ENCODE results near the gene DEF6. TPM values are rescaled to one million over a fixed set of nuclear protein-coding genes. Genes with fewer than 3 reads are reported as not detected.
"Not testable (repeated sequence)": the region's sequence is repeated elsewhere in the genome, so short reads cannot be mapped to it uniquely, and the experiment has no call there.

The DEF6 gene
- total RNA-seq, 2 experiments from 2014 or later: 153 to 194 TPM

DNA sequence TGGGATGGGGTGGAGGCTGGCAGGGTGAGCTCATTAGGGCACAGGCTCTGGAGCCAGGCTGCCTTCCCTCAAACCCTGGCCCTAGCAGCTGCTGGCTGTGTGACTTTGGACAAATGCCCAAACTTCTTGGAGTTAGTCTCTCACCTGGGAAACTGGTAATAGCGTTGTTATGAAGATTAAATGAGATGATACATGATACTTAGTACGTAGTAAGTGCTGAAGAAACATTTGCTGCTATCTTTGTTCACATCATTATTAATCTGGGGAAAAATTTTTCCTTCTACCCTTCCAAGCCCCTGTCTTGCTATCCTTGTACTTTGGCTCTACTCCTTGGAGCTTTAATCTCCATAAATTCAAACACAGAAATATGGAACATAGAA, 22.4 kb downstream of the DEF6 start:
- no peaks in the 10 kb centered on the region for H3K9me3 Mint-ChIP-seq (ENCODE audit: low read depth)
- H3K4me3 Mint-ChIP-seq: no peak overlapping the region
- CTCF ChIA-PET: interaction anchor here (0.9 to 3.5 kb wide), 3 partner anchors 20 to 23 kb away, joined by 3 to 19 read pairs (median 3); partner anchors contain the start of gene DEF6
- ATAC-seq (no peak), DNase-seq (no peak)
- H3K36me3 Mint-ChIP-seq: peaks cover 72% of the 10 kb centered on the region
- no peak overlapping the region for H3K27ac Mint-ChIP-seq
- H3K27me3 Mint-ChIP-seq: no peaks in the 10 kb centered on the region
- H3K4me1 Mint-ChIP-seq: peaks cover 11% of the 10 kb centered on the region

DNA sequence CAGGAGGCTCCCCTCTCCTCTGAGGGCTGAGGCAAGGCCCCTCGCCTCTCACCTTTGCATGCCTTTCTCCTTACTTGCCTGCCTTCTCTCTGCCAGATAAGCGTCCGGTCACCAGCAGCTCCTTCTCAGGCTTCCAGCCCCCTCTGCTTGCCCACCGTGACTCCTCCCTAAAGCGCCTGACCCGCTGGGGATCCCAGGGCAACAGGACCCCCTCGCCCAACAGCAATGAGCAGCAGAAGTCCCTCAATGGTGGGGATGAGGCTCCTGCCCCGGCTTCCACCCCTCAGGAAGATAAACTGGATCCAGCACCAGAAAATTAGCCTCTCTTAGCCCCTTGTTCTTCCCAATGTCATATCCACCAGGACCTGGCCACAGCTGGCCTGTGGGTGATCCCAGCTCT, 23.5 kb downstream of the DEF6 start:
- H3K27ac Mint-ChIP-seq: no peak overlapping the region
- H3K4me3 Mint-ChIP-seq: no peak overlapping the region
- no peaks in the 10 kb centered on the region for H3K9me3 Mint-ChIP-seq (ENCODE audit: low read depth)
- CTCF ChIA-PET: interaction anchor here (1.8 kb wide), 1 partner anchor 21 kb away, joined by 4 read pairs; the partner anchor contains the start of gene PPARD
- H3K4me1 Mint-ChIP-seq: peaks cover 9% of the 10 kb centered on the region
- ATAC-seq (no peak), DNase-seq (no peak)
- H3K36me3 Mint-ChIP-seq: peaks cover 71% of the 10 kb centered on the region
- no peaks in the 10 kb centered on the region for H3K27me3 Mint-ChIP-seq

DNA sequence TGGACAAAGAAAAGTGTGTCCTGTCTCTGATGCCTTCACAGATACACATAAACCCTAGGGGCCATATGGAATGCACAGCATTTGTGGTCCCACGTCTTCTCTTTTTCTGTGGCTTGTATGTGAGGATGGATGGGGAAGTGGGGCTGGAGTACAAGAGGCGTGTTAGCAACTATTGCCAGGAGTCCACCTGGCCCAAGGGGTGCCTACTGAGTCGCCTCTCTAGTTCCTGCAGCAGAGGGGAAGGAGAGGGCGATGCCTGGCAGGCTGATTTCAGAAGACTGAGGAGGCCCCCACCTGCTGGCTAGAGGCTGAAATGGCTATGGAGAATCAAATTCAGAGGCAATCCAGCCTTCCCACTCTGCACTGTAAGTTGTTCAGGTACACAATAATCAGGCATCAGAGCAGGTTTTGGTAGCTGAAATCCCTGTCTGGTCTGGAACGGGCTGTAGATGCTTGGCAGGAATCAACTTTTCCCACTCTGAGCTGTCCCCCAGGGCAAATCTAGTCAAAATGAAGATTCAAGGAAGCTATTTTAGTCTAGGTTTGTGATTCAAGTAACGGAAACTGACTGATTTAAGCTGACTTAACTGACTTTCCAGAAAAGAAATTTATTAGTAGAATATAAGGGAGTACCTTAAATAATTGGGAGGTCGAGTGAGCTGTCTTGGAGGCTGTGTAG, 29.9 kb downstream of the DEF6 start:
- no peak overlapping the region for H3K4me3 Mint-ChIP-seq
- H3K4me1 Mint-ChIP-seq: peaks cover 20% of the 10 kb centered on the region
- peak; percentile 98 for ATAC-seq
- no peaks in the 10 kb centered on the region for H3K27me3 Mint-ChIP-seq
- H3K9me3 Mint-ChIP-seq (ENCODE audit: low read depth): no peaks in the 10 kb centered on the region
- peak; percentile 87 for DNase-seq
- peaks cover 29% of the 10 kb centered on the region for H3K36me3 Mint-ChIP-seq
- peak overlapping the region; percentile 73 for H3K27ac Mint-ChIP-seq
- CTCF ChIA-PET: interaction anchor here (0.6 to 12.8 kb wide), 21 partner anchors 9 to 140 kb away, joined by 3 to 249 read pairs (median 4); partner anchors contain the start of genes DEF6, FANCE, PPARD and RPL10A

GRCh38 chr6:35328108-35328723, 30.6 kb downstream of the DEF6 start:
- no peak overlapping the region for H3K27ac Mint-ChIP-seq
- H3K9me3 Mint-ChIP-seq (ENCODE audit: low read depth): no peaks in the 10 kb centered on the region
- DNase-seq (no peak), ATAC-seq (no peak)
- H3K36me3 Mint-ChIP-seq: peaks cover 25% of the 10 kb centered on the region
- peaks cover 2% of the 10 kb centered on the region for H3K27me3 Mint-ChIP-seq
- no peak overlapping the region for H3K4me3 Mint-ChIP-seq
- CTCF ChIA-PET: interaction anchor here (0.7 to 12.8 kb wide), 20 partner anchors 8 to 140 kb away, joined by 3 to 249 read pairs (median 4); partner anchors contain the start of genes DEF6, FANCE, PPARD and RPL10A
- peaks cover 20% of the 10 kb centered on the region for H3K4me1 Mint-ChIP-seq

DNA sequence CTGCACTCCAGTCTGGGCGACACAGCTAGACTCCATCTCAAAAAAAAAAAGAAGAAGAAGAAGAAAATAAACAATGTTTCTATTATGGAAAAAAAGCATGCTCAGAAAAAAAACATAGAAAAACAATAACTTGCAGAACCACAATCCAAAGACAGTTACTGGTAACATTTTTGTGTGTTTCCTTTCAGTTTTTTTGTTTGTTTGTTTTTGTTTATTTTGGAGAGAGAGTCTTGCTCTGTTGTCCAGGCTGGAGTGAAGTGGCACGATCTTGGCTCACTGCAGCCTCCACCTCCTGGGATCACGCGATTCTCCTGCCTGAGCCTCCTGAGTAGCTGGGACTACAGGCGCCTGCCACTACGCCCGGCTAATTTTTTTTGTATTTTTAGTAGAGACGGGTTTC, 31.3 kb downstream of the DEF6 start:
- not testable (repeated sequence) for H3K27me3 Mint-ChIP-seq; H3K4me3 Mint-ChIP-seq; H3K27ac Mint-ChIP-seq; DNase-seq; ATAC-seq; H3K9me3 Mint-ChIP-seq (ENCODE audit: low read depth)
- Mint-ChIP-seq H3K4me1 (peaks cover 20% of the 10 kb centered on the region), H3K36me3 (peaks cover 22% of the 10 kb centered on the region)
- CTCF ChIA-PET: interaction anchor here (1.1 to 12.8 kb wide), 9 partner anchors 18 to 138 kb away, joined by 3 to 249 read pairs (median 4); partner anchors contain the start of gene DEF6

DNA sequence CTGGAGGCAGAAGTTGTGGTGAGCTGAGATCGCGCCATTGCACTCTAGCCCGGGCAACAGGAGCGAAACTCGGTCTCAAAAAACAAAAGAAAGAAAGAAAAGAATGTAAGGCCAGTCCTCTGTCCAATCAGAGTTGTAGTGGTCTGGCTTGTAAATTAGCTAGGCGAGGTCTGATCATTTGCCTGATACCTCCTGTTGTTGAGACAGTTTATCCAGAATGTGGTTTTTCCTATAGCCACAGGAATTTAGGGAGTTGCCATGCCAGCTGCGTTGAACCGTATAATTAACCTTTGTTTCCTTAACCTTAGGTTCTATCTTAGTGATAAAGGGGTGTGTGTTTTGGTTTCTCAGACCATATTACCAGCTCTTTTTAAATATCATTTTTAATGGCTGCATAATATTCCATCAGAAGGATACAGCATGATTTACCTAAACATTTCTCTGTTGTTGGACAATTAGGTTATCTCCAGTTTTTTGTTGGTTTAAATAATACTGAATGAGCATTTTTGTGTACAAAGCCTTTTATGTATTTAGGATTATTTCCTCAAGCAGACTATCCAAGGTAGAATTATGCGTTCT, 33.0 kb downstream of the DEF6 start:
- no peak overlapping the region for H3K4me3 Mint-ChIP-seq
- CTCF ChIA-PET: interaction anchor here (0.8 to 12.8 kb wide), 9 partner anchors 11 to 122 kb away, joined by 3 to 249 read pairs (median 4); partner anchors contain the start of genes DEF6, FANCE and PPARD

GRCh38 chr6:35332074-35332887, 34.7 kb downstream of the DEF6 start:
- ATAC-seq, H3K4me3 Mint-ChIP-seq: not testable (repeated sequence)

More for the DNA sequence above, 33.0 kb downstream of the DEF6 start:
- H3K36me3 Mint-ChIP-seq: peaks cover 19% of the 10 kb centered on the region
- no peak overlapping the region for H3K27ac Mint-ChIP-seq
- peaks cover 23% of the 10 kb centered on the region for H3K4me1 Mint-ChIP-seq
- H3K9me3 Mint-ChIP-seq (ENCODE audit: low read depth): no peaks in the 10 kb centered on the region
- DNase-seq (no peak), ATAC-seq (no peak)
- H3K27me3 Mint-ChIP-seq: peaks cover 25% of the 10 kb centered on the region

GRCh38 chr6:35341557-35341956, 43.9 kb downstream of the DEF6 start:
- CTCF ChIA-PET: interaction anchor here (0.7 to 6.6 kb wide), 27 partner anchors 9 to 211 kb away, joined by 3 to 181 read pairs (median 5); partner anchors contain the start of genes DEF6, FANCE and RPL10A
- peaks cover 7% of the 10 kb centered on the region for H3K36me3 Mint-ChIP-seq
- H3K4me1 Mint-ChIP-seq: peaks cover 38% of the 10 kb centered on the region
- peaks cover 14% of the 10 kb centered on the region for H3K27me3 Mint-ChIP-seq
- H3K4me3 Mint-ChIP-seq: no peak overlapping the region
- DNase-seq (no peak), ATAC-seq (no peak)
- H3K9me3 Mint-ChIP-seq (ENCODE audit: low read depth): no peaks in the 10 kb centered on the region
- H3K27ac Mint-ChIP-seq: no peak overlapping the region

More at GRCh38 chr6:35332074-35332887, 34.7 kb downstream of the DEF6 start:
- Mint-ChIP-seq H3K36me3 (peaks cover 19% of the 10 kb centered on the region), H3K4me1 (peaks cover 25% of the 10 kb centered on the region), H3K27me3 (peaks cover 32% of the 10 kb centered on the region)
- H3K9me3 Mint-ChIP-seq (ENCODE audit: low read depth); DNase-seq; H3K27ac Mint-ChIP-seq: not testable (repeated sequence)
- CTCF ChIA-PET: interaction anchor here (1.2 to 12.8 kb wide), 5 partner anchors 10 to 135 kb away, joined by 3 to 249 read pairs (median 8); partner anchors contain the start of genes DEF6, PPARD and RPL10A

- peak within 1 kb of the TSS; percentile 86 for H3K27ac Mint-ChIP-seq
Measured at GRCh38 chr6:35342258-35343091, 44.9 kb downstream of the DEF6 start, which contains the start of gene PPARD. TSS of gene PPARD (plus strand) at chr6:35342558. CDS start at chr6:35411088, 68,530 bp downstream.

DNA sequence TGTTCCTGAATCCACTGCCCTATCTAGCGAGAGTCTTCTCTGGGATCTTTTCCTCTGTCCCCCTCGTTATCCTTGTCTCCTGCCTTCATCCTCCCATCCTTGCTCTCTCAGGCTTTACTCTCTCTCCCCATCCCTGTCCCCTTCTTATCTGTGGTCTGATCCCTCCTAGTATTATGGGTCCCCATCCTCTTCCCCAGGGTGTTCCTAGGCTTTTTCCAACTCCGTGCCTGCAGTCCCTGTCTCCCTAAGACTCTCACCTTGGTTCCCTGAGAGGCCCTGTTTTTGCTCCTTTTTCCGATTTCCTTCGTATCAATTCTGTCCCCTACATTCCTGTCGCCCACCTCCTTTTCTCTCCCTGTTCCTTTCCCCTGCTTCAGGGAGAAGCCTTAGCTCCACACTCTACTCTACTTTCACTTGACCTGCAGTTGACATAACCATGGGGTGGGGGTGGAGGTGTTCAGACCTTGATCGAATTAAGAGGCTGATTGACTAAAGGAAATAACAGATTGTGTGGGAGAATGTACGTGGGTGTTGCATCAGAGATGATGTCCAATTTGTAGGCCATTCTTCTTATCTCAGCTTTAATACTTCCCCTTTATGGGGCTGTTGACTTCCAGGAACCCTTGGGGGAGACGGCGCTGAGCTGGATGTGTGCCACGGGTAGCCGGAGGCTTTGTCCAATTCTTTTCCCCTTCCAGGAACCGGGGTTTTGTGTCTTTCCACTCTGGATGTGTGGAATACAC, 45.6 kb downstream of the DEF6 start:
- Mint-ChIP-seq H3K4me1 (peaks cover 31% of the 10 kb centered on the region), H3K9me3 (ENCODE audit: low read depth) (no peaks in the 10 kb centered on the region), H3K27ac (peak overlapping the region; percentile 72), H3K4me3 (peak overlapping the region; percentile 95), H3K27me3 (peaks cover 3% of the 10 kb centered on the region), H3K36me3 (peaks cover 10% of the 10 kb centered on the region)
- DNase-seq (no peak), ATAC-seq (no peak)
- CTCF ChIA-PET: interaction anchor here (0.6 to 6.6 kb wide), 20 partner anchors 9 to 209 kb away, joined by 3 to 181 read pairs (median 6); partner anchors contain the start of genes DEF6, FANCE and RPL10A

More at GRCh38 chr6:35342258-35343091, 44.9 kb downstream of the DEF6 start, which contains the start of gene PPARD:
- H3K4me3 Mint-ChIP-seq: peak within 1 kb of the TSS; percentile 95
- H3K9me3 Mint-ChIP-seq (ENCODE audit: low read depth): no peaks in the 10 kb centered on the region
- peaks cover 7% of the 10 kb centered on the region for H3K27me3 Mint-ChIP-seq
- CTCF ChIA-PET: interaction anchor here (0.5 to 6.6 kb wide), 34 partner anchors 10 to 210 kb away, joined by 3 to 181 read pairs (median 4); partner anchors contain the start of genes DEF6, FANCE and RPL10A
- peaks cover 8% of the 10 kb centered on the region for H3K36me3 Mint-ChIP-seq
- H3K4me1 Mint-ChIP-seq: peaks cover 31% of the 10 kb centered on the region
- ATAC-seq (peak; percentile 99), DNase-seq (peak; percentile 98)
